Measurements from ENCODE around the gene KCNIP3.

The KCNIP3 gene

GRCh38 chr2:95274291-95275150 lies 22.6 kb upstream of the KCNIP3 start, which contains the start of gene PROM2:
TSS of gene PROM2 (plus strand) at chr2:95274449. CDS start at chr2:95274586, 137 bp downstream.
- in situ Hi-C loops (cut with HindIII; ENCODE audit: low sequenced_read_pairs) = no loop called here

- in situ Hi-C loops (cut with HindIII; ENCODE audit: low sequenced_read_pairs) = no loop called here
Observed at GRCh38 chr2:95275151-95275515, 22.0 kb upstream of the KCNIP3 start.

GRCh38 chr2:95275601-95276243 lies 21.4 kb upstream of the KCNIP3 start:
- in situ Hi-C loops (cut with HindIII; ENCODE audit: low sequenced_read_pairs) = no loop called here

DNA sequence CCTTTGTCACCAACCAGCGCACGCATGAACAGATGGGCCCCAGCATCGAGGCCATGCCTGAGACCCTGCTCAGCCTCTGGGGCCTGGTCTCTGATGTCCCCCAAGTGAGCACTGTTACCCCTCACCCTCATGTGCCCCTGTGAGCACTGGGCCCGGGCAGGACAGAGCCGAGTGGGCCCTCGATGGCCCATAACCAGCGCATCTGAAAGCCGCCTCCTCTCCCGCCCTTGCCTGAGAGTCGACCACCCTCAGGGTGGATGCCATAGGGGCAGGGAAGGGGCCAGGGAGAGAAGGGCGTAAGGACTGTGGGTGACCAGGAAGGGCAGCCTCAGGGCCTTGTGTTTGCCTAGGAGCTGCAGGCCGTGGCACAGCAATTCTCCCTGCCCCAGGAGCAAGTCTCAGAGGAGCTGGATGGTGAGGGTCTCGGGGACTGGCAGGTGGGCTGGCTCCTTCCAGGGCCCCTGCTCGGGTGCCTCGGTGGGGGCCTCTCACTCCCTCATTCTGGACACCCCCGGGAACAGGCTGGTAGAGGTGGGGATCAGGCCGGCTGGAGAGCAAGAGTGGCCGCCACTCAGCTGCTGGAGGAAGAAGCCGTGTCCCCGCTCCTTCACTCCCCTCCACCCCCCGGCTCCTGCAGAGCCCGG lies 20.8 kb upstream of the KCNIP3 start:
- in situ Hi-C loops (cut with HindIII; ENCODE audit: low sequenced_read_pairs) = no loop called here

- in situ Hi-C loops (cut with HindIII; ENCODE audit: low sequenced_read_pairs) = no loop called here
Observed at GRCh38 chr2:95276888-95277245, 20.3 kb upstream of the KCNIP3 start.

DNA sequence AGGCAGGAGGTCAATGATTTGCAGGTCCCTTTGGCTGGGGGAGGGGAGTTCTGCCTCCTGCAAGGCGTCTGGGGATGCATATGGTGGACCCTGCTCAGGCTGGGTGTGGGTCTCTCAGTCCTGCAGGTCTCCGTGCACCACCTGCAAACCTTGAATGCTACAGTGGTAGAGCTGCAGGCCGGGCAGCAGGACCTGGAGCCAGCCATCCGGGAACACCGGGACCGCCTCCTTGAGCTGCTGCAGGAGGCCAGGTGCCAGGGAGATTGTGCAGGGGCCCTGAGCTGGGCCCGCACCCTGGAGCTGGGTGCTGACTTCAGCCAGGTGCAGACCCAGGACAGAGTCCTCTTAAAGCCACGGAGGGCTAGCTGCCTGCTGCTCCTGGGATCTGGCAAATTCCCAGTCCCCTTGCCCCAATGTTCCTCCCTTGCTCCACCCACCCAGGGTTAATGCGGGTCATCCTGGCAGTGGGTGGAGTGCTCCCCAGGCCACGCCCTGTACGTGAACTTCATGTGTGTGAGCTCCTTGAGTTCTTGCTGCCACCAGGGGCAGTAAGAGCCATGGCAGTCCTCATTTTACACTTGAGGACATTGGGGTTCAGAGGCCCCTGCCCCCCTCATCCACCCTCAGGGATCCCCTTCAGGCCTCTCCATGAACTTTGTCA lies 19.8 kb upstream of the KCNIP3 start:
- in situ Hi-C loops (cut with HindIII; ENCODE audit: low sequenced_read_pairs) = no loop called here

- in situ Hi-C loops (cut with HindIII; ENCODE audit: low sequenced_read_pairs) = no loop called here
Observed at GRCh38 chr2:95278051-95278471, 19.1 kb upstream of the KCNIP3 start.

- in situ Hi-C loops (cut with HindIII; ENCODE audit: low sequenced_read_pairs) = no loop called here
Observed at GRCh38 chr2:95278637-95279225, 18.4 kb upstream of the KCNIP3 start.

DNA sequence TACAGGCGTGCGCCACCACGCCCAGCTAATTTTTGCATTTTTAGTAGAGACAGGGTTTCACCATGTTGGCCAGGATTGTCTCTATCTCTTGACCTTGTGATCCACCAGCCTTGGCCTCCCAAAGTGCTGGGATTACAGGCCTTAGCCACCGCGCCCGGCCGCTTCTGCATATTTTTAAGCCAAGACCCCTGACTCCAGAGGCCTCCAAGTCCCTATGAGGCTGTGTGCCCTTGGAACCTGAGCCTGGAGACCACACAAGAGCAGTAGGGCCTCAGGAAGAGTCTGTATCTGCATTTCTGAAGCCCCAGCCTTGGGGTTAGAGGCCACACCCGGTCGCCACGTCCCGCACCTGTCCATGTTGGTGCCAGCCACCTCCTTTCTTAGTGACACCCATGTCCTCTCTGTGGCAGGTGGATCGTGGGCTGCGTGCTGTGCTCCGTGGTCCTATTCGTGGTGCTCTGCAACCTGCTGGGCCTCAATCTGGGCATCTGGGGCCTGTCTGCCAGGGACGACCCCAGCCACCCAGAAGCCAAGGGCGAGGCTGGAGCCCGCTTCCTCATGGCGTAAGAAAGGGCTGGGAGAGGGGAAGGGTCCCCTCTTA lies 17.6 kb upstream of the KCNIP3 start:
- in situ Hi-C loops (cut with HindIII; ENCODE audit: low sequenced_read_pairs) = no loop called here

DNA sequence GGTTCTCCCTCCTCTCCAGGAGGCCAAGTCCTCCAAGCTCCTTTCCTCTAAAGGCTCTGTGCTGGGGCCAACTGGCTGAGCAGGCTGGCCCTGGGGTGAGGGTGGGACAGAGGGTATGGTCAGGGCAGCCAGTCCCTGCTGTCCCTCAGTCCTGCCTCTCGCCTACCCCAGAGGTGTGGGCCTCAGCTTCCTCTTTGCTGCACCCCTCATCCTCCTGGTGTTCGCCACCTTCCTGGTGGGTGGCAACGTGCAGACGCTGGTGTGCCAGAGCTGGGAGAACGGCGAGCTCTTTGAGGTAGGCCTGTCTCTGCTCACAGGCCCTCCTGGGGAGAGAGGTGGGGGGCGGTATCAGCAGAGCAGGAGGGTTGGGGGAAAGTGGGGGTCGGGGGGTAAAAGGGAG lies 16.1 kb upstream of the KCNIP3 start:
- in situ Hi-C loops (cut with HindIII; ENCODE audit: low sequenced_read_pairs) = no loop called here

GRCh38 chr2:95281786-95282185 lies 15.4 kb upstream of the KCNIP3 start:
- in situ Hi-C loops (cut with HindIII; ENCODE audit: low sequenced_read_pairs) = no loop called here

DNA sequence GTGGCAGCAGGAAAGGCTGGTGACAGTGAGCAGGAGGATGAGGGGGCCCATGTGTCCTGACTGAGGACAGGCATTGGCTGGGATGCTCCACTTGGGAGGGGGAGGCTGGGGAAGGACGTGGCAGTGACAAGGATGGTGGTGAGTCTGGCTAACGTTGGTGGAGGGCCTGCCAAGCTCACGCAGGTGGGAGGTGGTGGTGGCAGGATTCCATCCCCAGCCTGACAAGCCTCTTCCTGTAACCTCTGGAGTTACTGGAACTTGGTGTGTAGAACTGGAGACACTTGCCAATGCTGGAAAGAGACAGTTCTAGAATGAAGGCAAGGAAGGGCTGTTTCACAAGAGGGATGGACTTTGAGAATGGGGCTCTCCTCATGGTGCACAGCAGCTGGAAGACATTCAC lies 14.7 kb upstream of the KCNIP3 start:
- in situ Hi-C loops (cut with HindIII; ENCODE audit: low sequenced_read_pairs) = no loop called here

- in situ Hi-C loops (cut with HindIII; ENCODE audit: low sequenced_read_pairs) = no loop called here
Observed at GRCh38 chr2:95283562-95283961, 13.6 kb upstream of the KCNIP3 start.

- in situ Hi-C loops (cut with HindIII; ENCODE audit: low sequenced_read_pairs) = no loop called here
Observed at GRCh38 chr2:95284886-95285541, 12.1 kb upstream of the KCNIP3 start.

GRCh38 chr2:95285542-95285932 lies 11.6 kb upstream of the KCNIP3 start:
- in situ Hi-C loops (cut with HindIII; ENCODE audit: low sequenced_read_pairs) = no loop called here

DNA sequence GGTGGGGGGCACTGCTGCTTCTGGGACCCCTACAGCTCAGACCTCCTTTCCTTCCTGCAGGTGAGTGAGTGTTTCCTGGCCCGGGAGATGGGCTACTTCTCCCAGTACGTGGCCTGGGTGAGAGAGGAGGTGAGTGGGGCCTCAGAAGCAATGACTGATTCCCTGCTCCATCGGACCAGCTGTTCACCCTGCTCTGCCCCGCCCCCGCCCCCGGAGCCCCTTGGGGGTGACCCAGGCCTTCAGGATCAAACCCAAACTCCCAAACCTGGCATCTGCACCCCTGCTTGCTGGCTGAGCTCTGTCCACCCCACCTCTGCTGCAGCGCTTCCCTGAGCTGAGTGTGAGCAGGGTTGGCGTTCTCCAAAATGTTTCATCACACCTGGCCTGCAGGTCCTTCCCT lies 9.8 kb upstream of the KCNIP3 start:
- in situ Hi-C loops (cut with HindIII; ENCODE audit: low sequenced_read_pairs) = no loop called here

DNA sequence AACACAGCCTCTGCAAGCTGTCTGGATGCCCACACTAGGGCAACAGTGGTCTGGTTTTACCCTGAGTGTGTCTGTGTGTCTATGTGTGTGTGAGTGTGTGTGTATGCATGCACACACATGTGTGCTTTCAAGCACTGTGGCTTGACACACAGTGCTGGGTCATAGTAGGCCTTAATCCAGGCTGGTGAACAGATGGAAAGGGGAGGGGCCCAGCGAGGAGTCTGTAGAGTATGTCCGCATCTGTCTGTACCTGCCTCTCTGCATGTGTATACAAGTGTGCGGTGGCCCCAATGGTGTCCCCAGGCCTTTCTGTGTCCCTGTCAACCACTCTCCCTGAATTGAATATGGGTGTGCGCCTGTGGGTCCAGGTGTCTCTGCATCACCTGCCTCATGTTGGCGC lies 9.3 kb upstream of the KCNIP3 start:
- in situ Hi-C loops (cut with HindIII; ENCODE audit: low sequenced_read_pairs) = no loop called here

DNA sequence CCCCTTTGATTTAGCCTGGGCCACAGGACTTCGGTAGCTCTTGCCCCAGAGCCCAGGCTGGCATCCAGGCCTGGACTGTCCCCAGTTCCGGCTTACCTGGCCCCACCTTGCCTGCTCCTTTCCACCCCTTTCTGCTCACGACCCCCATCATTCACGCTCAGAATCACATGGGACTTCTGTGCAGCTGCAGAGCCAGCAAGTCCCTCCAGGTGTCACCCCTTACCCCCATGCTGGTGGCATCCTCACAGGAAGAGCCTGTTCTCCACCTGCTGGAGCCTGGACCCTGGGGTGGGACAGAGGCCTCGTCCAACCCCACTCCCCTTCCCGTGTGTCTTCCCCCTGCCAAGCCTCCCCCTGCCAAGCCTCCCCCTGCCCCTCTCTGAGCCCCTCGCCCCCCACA lies 7.9 kb upstream of the KCNIP3 start:
- in situ Hi-C loops (cut with HindIII; ENCODE audit: low sequenced_read_pairs) = no loop called here

DNA sequence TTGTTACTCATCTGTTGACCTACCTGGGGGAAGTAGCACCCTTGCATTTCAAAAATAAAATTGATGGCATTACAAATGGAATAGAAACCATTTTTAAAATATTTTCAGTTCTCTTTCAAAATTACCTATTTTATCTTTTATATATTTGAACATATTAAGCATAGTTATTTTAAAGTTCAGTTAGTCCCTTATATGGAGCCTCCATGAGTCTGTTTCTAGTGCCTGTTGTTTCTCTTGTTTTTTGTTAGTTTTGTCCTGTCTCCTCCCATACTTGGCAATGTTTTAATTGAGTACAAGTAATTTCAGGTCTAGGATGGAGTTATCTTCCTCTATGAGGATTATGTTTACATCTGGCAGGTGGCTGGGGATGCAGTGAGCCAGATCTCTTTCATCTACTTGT lies 5.9 kb upstream of the KCNIP3 start:
- in situ Hi-C loops (cut with HindIII; ENCODE audit: low sequenced_read_pairs) = no loop called here

GRCh38 chr2:95292623-95293260 lies 4.4 kb upstream of the KCNIP3 start:
- in situ Hi-C loops (cut with HindIII; ENCODE audit: low sequenced_read_pairs) = no loop called here
